ENCODE data around the gene CASQ2. TPM values are rescaled to one million over a fixed set of nuclear protein-coding genes. Genes with fewer than 3 reads are reported as not detected.

CASQ2 gene
- total RNA-seq, 1 experiment from 2014 or later: not detected

GRCh38 chr1:115666702-115667101 is 101.8 kb downstream of the CASQ2 start:
- no peak for DNase-seq (ENCODE audit: low read depth, low spot score)
- Histone ChIP-seq H3K4me2 (ENCODE audit: low read length) (no peak overlapping the region), H3K79me2 (ENCODE audit: insufficient read depth, low read length) (peaks cover 17% of the 10 kb centered on the region), H3K27ac (ENCODE audit: low read depth, low read length) (no peak overlapping the region), H3K36me3 (ENCODE audit: control insufficient read depth in 1 of 2, insufficient read depth in 2 of 2, low read length in 2 of 2) (peaks cover 9 to 20% of the 10 kb centered on the region in 2 experiments), H3K9ac (ENCODE audit: low read length) (no peak overlapping the region), H4K20me1 (ENCODE audit: insufficient read depth) (peaks cover 3% of the 10 kb centered on the region; the same call in 1 of the 2 replicates), H3K27me3 (ENCODE audit: insufficient read depth, low read length) (no peaks in the 10 kb centered on the region), H3K4me1 (ENCODE audit: control insufficient read depth in 1 of 2, insufficient read depth in 2 of 2, low read length in 2 of 2) (peaks cover 59 to 72% of the 10 kb centered on the region in 2 experiments), H3K9me3 (ENCODE audit: control insufficient read depth in 1 of 2, insufficient read depth in 1 of 2, low read depth in 1 of 2, low read length in 2 of 2) (no peaks in the 10 kb centered on the region), H2AFZ (ENCODE audit: low read depth, low read length, poor library complexity, severe bottlenecking) (no peak overlapping the region), H3K4me3 (replicated peaks in 1 of 2; ENCODE audit: low read depth in 1 of 2, low read length in 2 of 2) (no peak overlapping the region), H3K9me2 (ENCODE audit: insufficient read depth) (no peaks in the 10 kb centered on the region)
- ChIA-PET RAD21 (ENCODE audit: low non-redundant PET in 1 of 2, low total read pairs in 2 of 2, uncharacterized antibody in 2 of 2, unreplicated experiment in 2 of 2) (no interaction called here), CTCF (no interaction called here), POLR2A (no interaction called here)
- TF ChIP-seq POLR2AphosphoS5 (IDR thresholded peaks at IDR 0.05; ENCODE audit: low read depth, low read length) (no peak), SP1 (IDR thresholded peaks at IDR 0.05; ENCODE audit: low read depth) (no peak), MAX (IDR thresholded peaks at IDR 0.05) (no peak), ZFX (IDR thresholded peaks at IDR 0.05) (no peak), CEBPB (IDR thresholded peaks at IDR 0.05; ENCODE audit: low read depth) (no peak), ELF1 (IDR thresholded peaks at IDR 0.05; ENCODE audit: borderline replicate concordance, low read depth) (no peak)
- TF ChIP-seq, protein P1, sequence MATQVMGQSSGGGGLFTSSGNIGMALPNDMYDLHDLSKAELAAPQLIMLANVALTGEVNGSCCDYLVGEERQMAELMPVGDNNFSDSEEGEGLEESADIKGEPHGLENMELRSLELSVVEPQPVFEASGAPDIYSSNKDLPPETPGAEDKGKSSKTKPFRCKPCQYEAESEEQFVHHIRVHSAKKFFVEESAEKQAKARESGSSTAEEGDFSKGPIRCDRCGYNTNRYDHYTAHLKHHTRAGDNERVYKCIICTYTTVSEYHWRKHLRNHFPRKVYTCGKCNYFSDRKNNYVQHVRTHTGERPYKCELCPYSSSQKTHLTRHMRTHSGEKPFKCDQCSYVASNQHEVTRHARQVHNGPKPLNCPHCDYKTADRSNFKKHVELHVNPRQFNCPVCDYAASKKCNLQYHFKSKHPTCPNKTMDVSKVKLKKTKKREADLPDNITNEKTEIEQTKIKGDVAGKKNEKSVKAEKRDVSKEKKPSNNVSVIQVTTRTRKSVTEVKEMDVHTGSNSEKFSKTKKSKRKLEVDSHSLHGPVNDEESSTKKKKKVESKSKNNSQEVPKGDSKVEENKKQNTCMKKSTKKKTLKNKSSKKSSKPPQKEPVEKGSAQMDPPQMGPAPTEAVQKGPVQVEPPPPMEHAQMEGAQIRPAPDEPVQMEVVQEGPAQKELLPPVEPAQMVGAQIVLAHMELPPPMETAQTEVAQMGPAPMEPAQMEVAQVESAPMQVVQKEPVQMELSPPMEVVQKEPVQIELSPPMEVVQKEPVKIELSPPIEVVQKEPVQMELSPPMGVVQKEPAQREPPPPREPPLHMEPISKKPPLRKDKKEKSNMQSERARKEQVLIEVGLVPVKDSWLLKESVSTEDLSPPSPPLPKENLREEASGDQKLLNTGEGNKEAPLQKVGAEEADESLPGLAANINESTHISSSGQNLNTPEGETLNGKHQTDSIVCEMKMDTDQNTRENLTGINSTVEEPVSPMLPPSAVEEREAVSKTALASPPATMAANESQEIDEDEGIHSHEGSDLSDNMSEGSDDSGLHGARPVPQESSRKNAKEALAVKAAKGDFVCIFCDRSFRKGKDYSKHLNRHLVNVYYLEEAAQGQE (IDR thresholded peaks at IDR 0.05; ENCODE audit: low read depth): no peak
- ATAC-seq: no peak
- BruUV-seq (replicated peaks): no TSS peak
- intact Hi-C loops (cut with micrococcal nuclease): no loop called here

DNA sequence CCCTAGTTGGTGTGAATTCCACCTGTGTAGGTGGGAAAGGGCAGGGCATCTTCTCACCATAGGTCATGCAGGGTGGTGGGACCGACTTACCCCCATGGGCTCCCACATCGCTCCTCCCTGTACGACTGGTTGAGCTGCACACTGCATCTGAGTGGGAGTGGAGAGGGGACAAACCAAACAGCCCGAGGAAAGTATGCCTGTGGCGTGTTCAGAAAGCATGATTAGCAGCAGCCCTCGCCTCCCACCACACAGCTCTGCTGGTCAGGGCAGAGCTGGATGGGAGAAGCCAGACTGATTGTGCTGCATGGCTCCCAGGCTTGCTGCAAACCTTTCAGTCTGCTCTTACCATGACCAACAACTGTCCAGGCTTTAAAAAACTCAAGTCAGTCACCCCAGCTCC is 102.3 kb downstream of the CASQ2 start:
- Histone ChIP-seq H3K9me3 (ENCODE audit: control insufficient read depth in 1 of 2, insufficient read depth in 1 of 2, low read depth in 1 of 2, low read length in 2 of 2) (no peaks in the 10 kb centered on the region), H4K20me1 (ENCODE audit: insufficient read depth) (peaks cover 3% of the 10 kb centered on the region; the same call in 1 of the 2 replicates), H3K9ac (ENCODE audit: low read length) (no peak overlapping the region), H3K4me1 (ENCODE audit: control insufficient read depth in 1 of 2, insufficient read depth in 2 of 2, low read length in 2 of 2) (peaks cover 56 to 67% of the 10 kb centered on the region in 2 experiments), H2AFZ (ENCODE audit: low read depth, low read length, poor library complexity, severe bottlenecking) (no peak overlapping the region), H3K4me2 (ENCODE audit: low read length) (no peak overlapping the region), H3K27ac (ENCODE audit: low read depth, low read length) (no peak overlapping the region), H3K4me3 (replicated peaks in 1 of 2; ENCODE audit: low read depth in 1 of 2, low read length in 2 of 2) (no peak overlapping the region), H3K9me2 (ENCODE audit: insufficient read depth) (no peaks in the 10 kb centered on the region), H3K36me3 (ENCODE audit: control insufficient read depth in 1 of 2, insufficient read depth in 2 of 2, low read length in 2 of 2) (peaks cover 9 to 20% of the 10 kb centered on the region in 2 experiments), H3K79me2 (ENCODE audit: insufficient read depth, low read length) (peaks cover 17% of the 10 kb centered on the region), H3K27me3 (ENCODE audit: insufficient read depth, low read length) (no peaks in the 10 kb centered on the region)
- no TSS peak for BruUV-seq (replicated peaks)
- ChIA-PET POLR2A (no interaction called here), RAD21 (ENCODE audit: low non-redundant PET in 1 of 2, low total read pairs in 2 of 2, uncharacterized antibody in 2 of 2, unreplicated experiment in 2 of 2) (no interaction called here), CTCF (no interaction called here)
- intact Hi-C loops (cut with micrococcal nuclease): no loop called here
- no peak for ATAC-seq
- DNase-seq (ENCODE audit: low read depth, low spot score): no peak
- TF ChIP-seq JUND (IDR thresholded peaks at IDR 0.05) (no peak), ZNF274 (IDR thresholded peaks at IDR 0.05; ENCODE audit: low read depth, low read length) (no peak), SP1 (IDR thresholded peaks at IDR 0.05; ENCODE audit: low read depth) (no peak), MAX (IDR thresholded peaks at IDR 0.05) (no peak), CBX3 (IDR thresholded peaks at IDR 0.05; ENCODE audit: low read depth) (no peak)
- TF ChIP-seq, protein P1 (IDR thresholded peaks at IDR 0.05; ENCODE audit: low read depth): no peak
